SJCRH30 (cell line): ENCODE measurements around the gene CEP131. TPM values are rescaled to one million over a fixed set of nuclear protein-coding genes. Genes with fewer than 3 reads are reported as not detected.
"Not testable (repeated sequence)": the region's sequence is repeated elsewhere in the genome, so short reads cannot be mapped to it uniquely, and the experiment has no call there.

Source experiments
- DNase-seq, 2 experiments: peaks; one replicate each; pipeline ENCODE4 v3.0.0-alpha.2; 2015 to 2020
- H3K27ac ChIP-seq: fragments of 250-450 bp; sonication (Bioruptor Pico); 2 replicates; pipeline ENCODE4 v1.5.1; 2020; ENCODE audit warnings: mild to moderate bottlenecking, moderate library complexity
- H3K27me3 ChIP-seq: fragments of 250-450 bp; sonication (Bioruptor Pico); 2 replicates; pipeline ENCODE4 v1.5.1; 2020; ENCODE audit warnings: mild to moderate bottlenecking, moderate library complexity
- H3K36me3 ChIP-seq: fragments of 250-450 bp; sonication (Bioruptor Pico); 2 replicates; pipeline ENCODE4 v1.5.1; 2020; ENCODE audit warnings: mild to moderate bottlenecking, moderate library complexity
- H3K4me1 ChIP-seq: fragments of 250-450 bp; sonication (Bioruptor Pico); 2 replicates; pipeline ENCODE4 v1.5.1; 2020; ENCODE audit warnings: mild to moderate bottlenecking, moderate library complexity
- H3K4me3 ChIP-seq: fragments of 250-450 bp; sonication (Bioruptor Pico); 2 replicates; pipeline ENCODE4 v1.5.1; 2020; ENCODE audit warnings: mild to moderate bottlenecking, moderate library complexity
- H3K9me3 ChIP-seq: fragments of 250-450 bp; sonication (Bioruptor Pico); replicated peaks from 2 replicates; pipeline ENCODE4 v1.5.1; 2020; ENCODE audit warnings: mild to moderate bottlenecking, moderate library complexity
- total RNA-seq: library from RNA; depleted of rRNA; stranded (reverse); fragments of >200 nt; shearing (Covaris generic); gene quantifications from 2 replicates; pipeline ENCODE4 v1.2.3, GENCODE V29; 2014

The CEP131 gene
- total RNA-seq, 1 experiment from 2014 or later = 33.0 TPM

DNA sequence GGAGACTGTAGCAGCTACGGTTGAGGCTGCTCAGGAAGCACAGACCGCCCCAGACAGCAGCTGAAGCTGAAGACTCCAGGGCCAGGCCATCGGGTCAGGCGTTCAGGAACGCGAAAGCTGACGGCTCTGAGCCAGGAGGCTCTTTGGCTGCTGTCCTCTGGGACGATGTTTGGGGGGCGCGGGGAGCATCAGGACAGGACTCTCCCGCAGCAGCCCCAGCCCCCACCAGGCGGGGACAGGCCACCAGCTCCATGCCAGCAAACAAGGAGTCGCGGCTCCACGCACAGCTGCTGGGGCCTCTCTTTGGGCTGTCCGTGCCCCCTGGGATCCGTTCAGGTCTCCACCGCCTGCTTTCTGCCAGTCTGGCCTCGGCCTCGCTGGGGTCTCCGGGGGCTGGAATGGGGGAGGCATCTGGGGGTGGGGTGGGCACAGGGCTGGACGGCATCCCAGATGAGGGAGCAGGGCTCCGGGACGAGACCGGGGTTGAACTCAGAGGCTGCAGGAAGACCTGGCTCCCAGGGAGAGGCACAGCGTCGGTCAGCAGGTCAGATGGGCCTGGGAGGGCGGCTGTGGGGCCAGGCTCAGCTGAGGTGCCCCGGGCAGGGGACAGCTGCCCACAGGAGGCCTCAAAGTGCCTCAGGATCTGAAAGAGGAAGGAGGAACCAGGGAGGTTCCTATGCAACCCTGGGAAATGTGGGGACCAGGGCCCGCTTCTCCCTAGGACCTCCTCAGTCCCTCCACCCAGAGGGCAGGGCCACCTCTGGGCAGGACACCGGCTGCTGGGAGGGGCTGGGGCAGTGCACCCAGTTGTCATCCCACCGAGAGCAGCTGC lies 6.3 kb upstream of the CEP131 start:
- H3K27me3 ChIP-seq = no peaks in the 10 kb centered on the region
- no peak for DNase-seq
- H3K36me3 ChIP-seq = peaks cover 23% of the 10 kb centered on the region
- no peak overlapping the region for H3K27ac ChIP-seq
- no peak overlapping the region for H3K4me3 ChIP-seq
- no peaks in the 10 kb centered on the region for H3K9me3 ChIP-seq
- H3K4me1 ChIP-seq = no peaks in the 10 kb centered on the region

DNA sequence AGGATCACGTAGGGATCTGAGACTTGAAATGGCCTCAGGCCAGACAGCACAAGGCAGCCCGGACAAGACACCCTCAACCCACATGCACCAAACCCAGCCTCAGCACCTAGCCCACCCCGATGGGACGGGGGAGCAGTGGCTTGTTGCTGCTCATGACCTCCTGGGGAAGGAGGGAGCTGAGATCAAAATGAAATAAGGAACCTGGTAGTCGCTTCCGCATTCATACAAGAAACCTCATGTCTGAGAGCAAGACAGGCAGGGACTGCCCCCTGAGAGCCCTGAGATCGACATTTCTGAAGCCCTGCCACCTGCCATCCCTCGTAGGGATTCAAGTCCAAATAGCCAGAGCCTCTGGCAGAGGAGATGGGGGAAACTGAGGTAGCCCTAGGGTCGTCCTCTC lies 5.7 kb upstream of the CEP131 start:
- Histone ChIP-seq H3K27me3 (no peaks in the 10 kb centered on the region), H3K27ac (no peak overlapping the region), H3K4me3 (no peak overlapping the region), H3K36me3 (peaks cover 23% of the 10 kb centered on the region), H3K4me1 (no peaks in the 10 kb centered on the region), H3K9me3 (no peaks in the 10 kb centered on the region)
- no peak for DNase-seq

DNA sequence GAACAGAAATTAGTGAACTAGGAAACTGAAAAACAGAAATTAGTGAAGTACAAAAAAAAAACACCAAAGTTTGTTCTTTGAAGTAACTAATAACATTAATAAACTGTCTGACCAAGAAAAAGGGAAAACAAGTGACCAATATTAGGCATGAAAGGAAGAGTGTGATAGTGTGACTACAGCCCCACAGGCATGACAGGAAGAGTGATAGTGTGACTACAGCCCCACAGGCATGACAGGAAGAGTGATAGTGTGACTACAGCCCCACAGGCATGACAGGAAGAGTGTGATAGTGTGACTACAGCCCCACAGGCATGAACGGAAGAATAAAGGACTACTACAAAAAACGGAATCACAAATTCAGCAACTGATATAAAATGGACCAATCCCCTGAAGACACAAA lies 4.9 kb upstream of the CEP131 start:
- not testable (repeated sequence) for DNase-seq

GRCh38 chr17:81223762-81224130 lies 981 bp upstream of the CEP131 start:
- Histone ChIP-seq H3K9me3 (no peaks in the 10 kb centered on the region), H3K27ac (no peak overlapping the region; the same call in 1 of the 2 replicates), H3K36me3 (peaks cover 4% of the 10 kb centered on the region), H3K4me3 (peak overlapping the region; percentile 48), H3K27me3 (no peaks in the 10 kb centered on the region), H3K4me1 (peaks cover 9% of the 10 kb centered on the region)
- peak in 1 of 2 experiments; percentile 35 for DNase-seq

More for the DNA sequence above, 4.9 kb upstream of the CEP131 start:
- H3K27me3 ChIP-seq, H3K4me1 ChIP-seq, H3K27ac ChIP-seq, H3K9me3 ChIP-seq, H3K4me3 ChIP-seq: not testable (repeated sequence)
- peaks cover 20% of the 10 kb centered on the region for H3K36me3 ChIP-seq

DNA sequence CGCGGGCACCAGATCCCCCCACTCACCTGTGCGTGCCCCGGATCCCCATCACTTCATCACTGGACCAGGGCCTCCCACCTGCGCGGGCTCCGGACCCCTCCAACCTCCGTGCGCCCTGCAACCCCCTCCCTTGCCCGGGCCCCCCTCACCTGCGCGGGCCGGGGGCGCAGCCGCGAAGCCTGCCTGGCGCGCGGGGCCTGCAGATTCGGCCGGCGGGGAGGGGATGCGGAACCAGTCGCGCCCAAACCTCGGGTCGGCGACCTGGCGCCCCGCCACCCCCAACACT lies 202 bp downstream of the CEP131 start:
- H3K36me3 ChIP-seq = peaks cover 4% of the 10 kb centered on the region
- DNase-seq = no peak
- no peaks in the 10 kb centered on the region for H3K9me3 ChIP-seq
- peak overlapping the region; percentile 3; the same call in 1 of the 2 replicates for H3K27ac ChIP-seq
- peak overlapping the region; percentile 88 for H3K4me3 ChIP-seq
- no peaks in the 10 kb centered on the region for H3K27me3 ChIP-seq
- H3K4me1 ChIP-seq = peaks cover 9% of the 10 kb centered on the region

DNA sequence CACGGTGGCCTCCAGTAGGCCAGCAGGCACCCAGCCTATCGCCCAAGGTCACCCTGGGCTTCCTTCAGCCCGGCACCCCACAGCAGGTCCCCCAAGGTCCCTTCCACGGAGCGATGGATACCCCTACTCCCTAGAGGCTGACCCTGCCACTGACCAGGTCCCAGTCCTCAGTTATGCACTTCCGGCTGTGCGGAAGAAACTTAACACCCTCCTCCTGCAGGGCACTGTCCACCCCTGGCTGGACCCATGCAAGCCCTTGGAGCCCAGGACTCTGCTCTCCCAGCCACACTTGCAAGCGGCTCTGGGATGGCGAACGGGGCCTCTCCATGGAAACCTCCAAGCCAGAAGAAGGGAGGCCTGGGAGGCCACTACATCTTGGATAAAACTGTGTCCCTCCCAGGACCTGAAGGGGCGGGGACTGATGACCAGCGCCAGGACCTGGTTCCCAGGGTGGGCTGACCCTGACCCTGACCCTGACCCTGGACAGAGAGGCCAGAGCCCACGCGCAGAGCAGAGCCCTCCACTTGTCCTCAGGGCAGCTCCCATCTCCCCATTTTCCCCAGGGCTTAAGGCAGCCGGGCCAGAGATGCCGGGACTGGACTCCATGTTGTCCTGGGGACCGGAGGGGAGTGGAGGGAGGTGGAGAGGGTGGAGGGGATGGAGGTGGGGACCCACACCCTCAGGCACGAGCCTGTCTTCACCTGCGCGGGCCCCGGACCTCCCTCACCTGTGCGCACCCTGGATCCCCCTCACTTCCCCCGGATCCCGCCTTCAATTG lies 734 bp downstream of the CEP131 start:
- H3K27me3 ChIP-seq = no peaks in the 10 kb centered on the region
- peak overlapping the region; percentile 88 for H3K4me3 ChIP-seq
- no peaks in the 10 kb centered on the region for H3K9me3 ChIP-seq
- peak in 1 of 2 experiments; percentile 51 for DNase-seq
- peaks cover 4% of the 10 kb centered on the region for H3K36me3 ChIP-seq
- peaks cover 9% of the 10 kb centered on the region for H3K4me1 ChIP-seq
- peak overlapping the region; percentile 3; the same call in 1 of the 2 replicates for H3K27ac ChIP-seq

DNA sequence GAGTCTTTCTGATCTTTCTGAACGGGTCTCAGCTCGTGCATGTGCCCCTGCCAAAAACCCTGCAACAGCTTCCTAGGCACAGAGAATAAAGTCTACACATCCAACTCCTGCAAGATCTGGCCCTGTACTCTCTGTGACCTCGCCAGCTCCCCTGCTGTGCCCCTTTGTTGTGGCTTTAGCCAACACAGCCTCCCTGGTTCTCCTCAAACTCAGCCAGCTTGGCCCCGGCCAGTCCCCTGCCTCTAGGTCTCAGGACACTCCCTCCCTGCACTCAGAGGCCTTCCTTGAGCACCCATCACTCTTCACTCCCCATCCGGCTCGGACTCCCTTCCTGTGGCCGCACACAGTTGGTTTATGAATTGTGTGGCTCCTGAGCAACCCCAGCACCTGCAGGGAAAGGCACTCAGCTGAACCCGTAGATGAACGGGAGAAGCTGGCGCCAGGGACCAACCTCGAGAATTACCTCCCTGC lies 1.4 kb downstream of the CEP131 start:
- no peak overlapping the region for H3K27ac ChIP-seq
- peaks cover 9% of the 10 kb centered on the region for H3K4me1 ChIP-seq
- H3K9me3 ChIP-seq = no peaks in the 10 kb centered on the region
- DNase-seq = peak in 1 of 2 experiments; percentile 54
- H3K4me3 ChIP-seq = peak overlapping the region; percentile 88
- no peaks in the 10 kb centered on the region for H3K27me3 ChIP-seq
- H3K36me3 ChIP-seq = peaks cover 8% of the 10 kb centered on the region

- Histone ChIP-seq H3K4me3 (no peak overlapping the region), H3K27me3 (no peaks in the 10 kb centered on the region), H3K27ac (no peak overlapping the region), H3K9me3 (no peaks in the 10 kb centered on the region), H3K4me1 (peaks cover 9% of the 10 kb centered on the region), H3K36me3 (peaks cover 13% of the 10 kb centered on the region)
- no peak for DNase-seq
Measured at GRCh38 chr17:81219476-81220180, 3.1 kb downstream of the CEP131 start.

DNA sequence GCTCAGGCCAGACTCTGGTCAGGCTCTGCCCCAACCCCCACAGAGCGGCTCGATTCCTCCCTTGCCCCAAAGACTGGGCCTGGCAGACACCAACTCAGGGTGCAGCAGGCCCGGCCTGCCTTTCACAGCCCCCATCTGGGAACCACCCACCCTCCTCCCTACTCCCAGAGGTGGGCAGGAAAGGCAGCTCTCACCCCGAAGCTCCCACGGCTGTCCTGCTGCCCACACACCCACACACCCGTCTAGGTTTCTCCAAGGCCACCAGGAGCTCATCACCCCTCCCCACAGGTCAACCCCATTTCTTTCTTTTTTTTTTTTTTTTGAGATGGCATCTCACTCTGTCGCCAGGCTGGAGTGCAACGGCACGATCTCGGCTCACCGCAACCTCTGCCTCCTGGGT lies 3.8 kb downstream of the CEP131 start:
- peaks cover 9% of the 10 kb centered on the region for H3K4me1 ChIP-seq
- no peaks in the 10 kb centered on the region for H3K9me3 ChIP-seq
- no peak overlapping the region for H3K4me3 ChIP-seq
- peaks cover 13% of the 10 kb centered on the region for H3K36me3 ChIP-seq
- H3K27ac ChIP-seq = no peak overlapping the region
- H3K27me3 ChIP-seq = no peaks in the 10 kb centered on the region
- DNase-seq = no peak

- Histone ChIP-seq H3K27ac (no peak overlapping the region), H3K4me3 (no peak overlapping the region), H3K4me1 (peaks cover 9% of the 10 kb centered on the region), H3K27me3 (no peaks in the 10 kb centered on the region), H3K9me3 (no peaks in the 10 kb centered on the region), H3K36me3 (peaks cover 13% of the 10 kb centered on the region)
- no peak for DNase-seq
Measured at GRCh38 chr17:81218459-81218858, 4.3 kb downstream of the CEP131 start.

GRCh38 chr17:81217491-81217890 lies 5.3 kb downstream of the CEP131 start:
- Histone ChIP-seq H3K27ac (no peak overlapping the region), H3K9me3 (no peaks in the 10 kb centered on the region), H3K4me1 (peaks cover 9% of the 10 kb centered on the region), H3K27me3 (no peaks in the 10 kb centered on the region), H3K36me3 (peaks cover 13% of the 10 kb centered on the region), H3K4me3 (no peak overlapping the region)
- DNase-seq = peak in 1 of 2 experiments; percentile 46

- no peak for DNase-seq
- Histone ChIP-seq H3K36me3 (peaks cover 17% of the 10 kb centered on the region), H3K4me1 (no peaks in the 10 kb centered on the region), H3K4me3 (no peak overlapping the region), H3K9me3 (no peaks in the 10 kb centered on the region), H3K27me3 (no peaks in the 10 kb centered on the region), H3K27ac (no peak overlapping the region)
Measured at GRCh38 chr17:81213978-81214377, 8.8 kb downstream of the CEP131 start.

DNA sequence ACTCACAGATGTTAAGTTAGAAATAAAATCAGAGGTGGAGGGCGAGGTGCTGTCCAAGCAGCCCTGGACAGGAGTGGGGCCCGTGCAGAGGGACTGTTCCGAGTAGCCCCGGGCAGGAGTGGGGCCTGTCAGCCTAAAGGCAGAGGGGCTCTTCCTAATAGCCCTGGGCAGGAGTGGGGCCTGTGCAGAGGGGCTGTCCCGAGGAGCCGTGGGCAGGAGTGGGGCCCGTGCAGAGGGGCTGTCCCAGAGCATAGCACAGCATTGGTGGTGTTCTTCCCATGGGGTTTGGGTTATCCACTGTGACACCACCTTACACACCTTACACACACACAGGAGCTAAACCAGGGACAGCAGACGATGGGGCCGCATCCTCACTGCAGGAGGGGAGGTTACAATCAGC lies 10.4 kb downstream of the CEP131 start:
- no peaks in the 10 kb centered on the region for H3K4me1 ChIP-seq
- DNase-seq = no peak
- H3K9me3 ChIP-seq = no peaks in the 10 kb centered on the region
- H3K36me3 ChIP-seq = peaks cover 26% of the 10 kb centered on the region
- H3K4me3 ChIP-seq = no peak overlapping the region
- no peaks in the 10 kb centered on the region for H3K27me3 ChIP-seq
- H3K27ac ChIP-seq = no peak overlapping the region

DNA sequence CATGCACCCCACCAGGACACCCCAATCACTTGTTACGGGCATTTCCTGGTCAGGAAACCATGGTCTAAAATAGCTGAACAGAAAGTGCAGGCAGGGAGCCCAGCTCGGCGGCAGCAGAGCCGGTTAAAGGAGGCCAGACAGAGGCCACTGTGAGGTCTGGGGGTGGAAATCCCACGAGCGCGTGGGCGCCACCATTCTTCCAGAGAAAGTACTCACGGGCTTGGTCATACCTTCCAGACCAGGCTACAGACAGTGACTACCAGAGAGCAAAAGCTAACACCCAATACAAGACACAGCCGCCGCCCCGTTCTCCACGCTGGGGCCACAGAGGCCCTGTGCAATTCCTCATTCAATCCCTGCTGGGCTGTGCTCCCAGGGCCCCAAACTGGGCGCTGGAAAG lies 11.9 kb downstream of the CEP131 start:
- peaks cover 29% of the 10 kb centered on the region for H3K36me3 ChIP-seq
- no peak for DNase-seq
- no peak overlapping the region for H3K4me3 ChIP-seq
- no peaks in the 10 kb centered on the region for H3K27me3 ChIP-seq
- H3K4me1 ChIP-seq = no peaks in the 10 kb centered on the region
- H3K9me3 ChIP-seq = no peaks in the 10 kb centered on the region
- no peak overlapping the region for H3K27ac ChIP-seq

DNA sequence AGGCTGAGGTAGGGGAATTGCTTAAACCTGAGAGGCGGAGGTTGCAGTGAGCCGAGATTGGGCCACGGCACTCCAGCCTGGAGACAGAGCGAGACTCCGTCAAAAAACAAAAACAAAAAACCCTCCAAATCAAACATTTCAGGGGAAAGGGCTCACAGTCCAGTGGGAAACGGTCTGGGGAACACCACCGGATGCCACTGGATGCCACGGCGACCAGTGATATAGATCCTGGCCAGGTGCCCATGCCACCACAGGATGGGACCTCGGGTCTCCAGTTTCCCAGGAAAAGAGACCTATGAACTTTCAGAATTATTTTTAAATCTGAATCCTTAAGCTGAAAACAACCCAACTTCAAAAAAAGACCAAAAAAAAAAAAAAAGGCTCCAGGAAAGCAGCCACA lies 12.3 kb downstream of the CEP131 start:
- Histone ChIP-seq H3K27me3 (no peaks in the 10 kb centered on the region), H3K27ac (no peak overlapping the region), H3K4me1 (no peaks in the 10 kb centered on the region), H3K9me3 (no peaks in the 10 kb centered on the region), H3K4me3 (no peak overlapping the region), H3K36me3 (peaks cover 25% of the 10 kb centered on the region)
- DNase-seq = no peak
